Left renal pelvis (tissue), 4 donors: ENCODE measurements around the gene HPSE2. TPM values are rescaled to one million over a fixed set of nuclear protein-coding genes. Genes with fewer than 3 reads are reported as not detected.
"Not testable (repeated sequence)": the region's sequence is repeated elsewhere in the genome, so short reads cannot be mapped to it uniquely, and the experiment has no call there.

ENCODE experiments used
- DNase-seq, 4 donors: peaks; one replicate each; pipeline ENCODE4 v3.0.0-alpha.2; 2013; ENCODE audit warnings: low read depth in 4 of 4, low spot score in 3 of 4
- polyA plus RNA-seq, 4 donors: library from polyadenylated mRNA; unstranded; fragments of 120-200 nt; gene quantifications; one replicate each; pipeline ENCODE4 v1.2.1, GENCODE V29; 2013; ENCODE audit not compliant: insufficient read length in 4 of 4

Gene HPSE2
- polyA plus RNA-seq, 4 donors: 1.3 to 12.6 (median 1.7) TPM

DNA sequence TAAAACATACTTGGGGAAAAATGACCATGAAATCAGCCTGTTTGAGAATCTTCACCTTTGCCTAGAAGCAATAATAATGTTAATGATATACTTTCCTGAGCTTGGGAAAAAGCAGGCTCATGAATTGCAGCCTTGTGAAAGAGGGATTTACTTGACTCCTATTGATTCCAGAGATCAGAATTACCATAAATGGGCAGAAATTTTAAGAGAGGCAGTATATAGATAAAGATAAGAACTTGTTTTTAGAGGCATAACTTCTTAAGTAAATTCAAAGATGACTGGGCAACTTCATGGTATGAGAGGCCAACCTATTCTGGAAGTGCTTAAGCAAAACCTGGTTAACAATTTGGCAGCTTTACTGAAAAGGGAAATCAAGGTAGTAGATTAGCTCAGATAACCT is 225.4 kb downstream of the HPSE2 start:
- DNase-seq: no peak

DNA sequence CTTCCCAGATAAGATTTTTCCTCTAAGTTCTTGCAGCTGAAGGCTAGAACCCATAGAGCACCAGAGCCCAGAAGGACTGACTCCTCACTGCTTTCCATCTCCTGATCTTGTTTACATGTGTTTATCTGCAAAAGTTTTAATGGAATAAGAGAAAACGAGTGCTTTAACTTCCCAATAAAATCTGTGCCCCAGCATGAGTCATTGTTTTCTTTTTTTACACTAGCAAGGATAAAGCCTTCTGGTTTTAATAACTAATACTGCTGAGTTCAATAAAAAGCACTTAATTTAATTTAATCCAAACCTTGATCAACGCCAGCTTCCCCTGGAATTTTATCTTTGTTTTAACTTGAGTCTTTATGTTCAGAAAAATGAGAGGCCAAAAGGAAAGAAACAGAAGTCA is 227.6 kb downstream of the HPSE2 start:
- DNase-seq: no peak

DNA sequence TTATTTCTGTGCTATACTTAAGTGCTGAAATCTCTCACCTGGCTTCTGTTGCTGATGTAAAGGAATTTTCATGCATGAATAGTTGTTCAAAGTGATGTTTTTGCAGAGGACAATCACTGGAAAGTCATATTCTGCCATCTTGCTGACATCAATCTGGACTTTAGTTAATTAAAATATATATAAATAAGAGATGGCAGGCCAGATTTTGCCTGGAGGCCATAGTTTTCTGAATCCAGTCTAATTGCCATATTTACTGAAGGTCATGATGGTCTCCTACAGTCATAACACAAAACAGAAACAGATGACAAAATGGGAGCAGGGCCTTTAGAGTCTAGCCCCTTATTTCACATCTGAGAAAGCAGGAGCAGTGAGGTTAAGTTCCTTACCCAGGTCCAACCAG is 228.2 kb downstream of the HPSE2 start:
- no peak for DNase-seq

DNA sequence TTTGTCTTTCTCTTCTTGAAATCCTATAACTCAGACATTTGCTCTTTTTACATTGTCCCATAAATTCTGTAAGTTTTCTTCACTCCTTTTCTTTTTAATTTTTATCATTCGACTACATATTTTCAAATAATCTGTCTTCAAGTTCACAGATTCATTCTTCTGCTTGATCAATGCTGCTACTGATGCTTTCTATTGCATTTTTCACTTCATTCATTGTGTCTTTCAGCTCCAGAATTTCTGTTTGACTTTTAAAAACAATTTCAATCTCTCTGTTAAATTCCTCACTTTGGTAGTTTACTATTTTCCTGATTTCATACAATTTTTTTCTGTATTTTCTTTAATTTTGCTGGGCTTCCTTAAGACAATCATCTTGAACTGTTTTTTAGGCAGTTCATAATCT is 230.4 kb downstream of the HPSE2 start:
- no peak for DNase-seq

DNA sequence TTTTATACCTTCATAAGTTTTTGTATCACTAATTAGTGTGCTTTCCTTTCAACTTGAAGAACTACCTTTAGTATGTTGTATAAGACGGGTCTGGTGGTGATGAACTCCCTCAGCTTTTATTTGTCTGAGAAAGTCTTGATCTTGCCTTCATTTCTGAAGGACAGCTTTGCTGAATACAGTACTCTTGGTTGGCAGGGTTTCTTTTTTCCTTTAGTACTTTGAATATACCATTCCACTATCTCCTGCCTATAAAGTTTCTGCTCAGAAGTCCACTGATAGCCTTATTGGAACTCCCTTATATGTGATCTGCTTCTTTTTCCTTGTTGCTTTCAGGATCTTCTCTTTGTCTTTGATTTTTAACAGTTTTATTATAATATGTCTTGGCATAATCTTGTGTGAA is 230.9 kb downstream of the HPSE2 start:
- no peak for DNase-seq

DNA sequence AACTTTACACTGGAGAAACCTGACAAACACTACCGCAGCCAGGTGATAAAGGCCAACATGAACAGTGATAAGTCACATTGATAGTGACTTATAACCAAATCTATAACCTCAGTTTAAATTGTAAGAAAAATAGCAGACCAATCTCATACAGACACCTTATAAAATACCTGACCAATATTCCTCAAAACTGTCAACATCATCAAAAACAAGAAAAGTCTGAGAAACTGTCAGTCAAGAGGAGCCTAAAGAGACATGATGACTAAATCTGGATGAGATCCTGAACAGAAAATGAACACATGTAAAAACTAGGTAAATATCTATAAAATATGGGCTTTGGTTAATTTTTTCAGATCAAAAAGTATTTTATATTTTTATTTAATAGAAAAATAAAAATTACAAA is 233.3 kb downstream of the HPSE2 start:
- DNase-seq: no peak

DNA sequence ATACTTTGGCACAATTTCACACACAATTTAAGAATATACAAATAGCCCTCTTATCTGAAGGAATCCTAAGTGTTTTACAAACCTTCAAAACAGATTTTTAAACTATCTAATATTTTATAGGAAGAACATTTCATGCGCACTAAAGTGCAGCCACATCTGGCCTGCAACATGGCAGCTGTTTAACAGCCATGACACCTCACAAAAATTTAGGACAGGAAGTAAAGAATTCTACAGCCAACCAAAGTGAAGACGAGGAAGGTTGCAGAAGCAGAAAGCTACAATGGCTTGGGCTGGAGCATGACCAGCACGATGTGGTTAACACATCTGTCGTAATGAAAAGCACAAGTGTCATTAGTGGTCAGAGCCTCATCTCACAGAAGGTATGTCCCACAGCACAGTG is 238.1 kb downstream of the HPSE2 start:
- DNase-seq: no peak

DNA sequence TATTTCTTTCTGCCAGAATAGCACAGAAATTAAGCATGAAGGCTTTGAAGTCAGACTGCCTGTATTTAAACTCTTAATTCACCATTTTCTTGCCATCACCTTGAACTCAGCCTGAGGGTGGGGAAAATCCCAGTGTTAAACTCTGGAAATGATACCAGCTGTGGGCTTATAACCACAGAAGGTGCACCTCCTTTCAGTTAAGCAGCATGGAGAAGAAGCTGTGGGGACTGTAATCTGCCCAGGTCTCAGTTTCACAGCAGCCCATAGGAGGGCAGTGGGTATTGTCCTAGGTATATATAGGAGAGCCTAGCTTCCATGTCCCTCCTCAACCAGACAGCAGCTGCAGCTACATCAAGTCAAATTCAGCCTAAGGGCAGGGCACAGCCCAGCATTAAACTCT is 241.6 kb downstream of the HPSE2 start:
- no peak for DNase-seq

DNA sequence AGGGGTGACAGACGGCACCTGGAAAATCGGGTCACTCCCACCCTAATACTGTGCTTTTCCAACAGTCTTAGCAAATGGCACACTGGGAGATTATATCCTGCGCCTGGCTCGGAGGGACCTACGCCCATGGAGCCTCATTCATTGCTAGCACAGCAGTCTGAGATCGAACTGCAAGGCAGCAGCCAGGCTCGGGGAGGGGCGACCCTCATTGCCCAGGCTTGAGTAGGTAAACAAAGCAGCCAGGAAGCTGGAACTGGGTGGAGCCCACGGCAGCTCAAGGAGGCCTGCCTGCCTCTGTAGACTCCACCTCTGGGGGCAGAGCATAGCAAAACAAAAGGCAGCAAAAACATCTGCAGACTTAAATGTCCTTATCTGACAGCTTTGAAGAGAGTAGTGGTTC is 251.9 kb downstream of the HPSE2 start:
- DNase-seq: not testable (repeated sequence)

DNA sequence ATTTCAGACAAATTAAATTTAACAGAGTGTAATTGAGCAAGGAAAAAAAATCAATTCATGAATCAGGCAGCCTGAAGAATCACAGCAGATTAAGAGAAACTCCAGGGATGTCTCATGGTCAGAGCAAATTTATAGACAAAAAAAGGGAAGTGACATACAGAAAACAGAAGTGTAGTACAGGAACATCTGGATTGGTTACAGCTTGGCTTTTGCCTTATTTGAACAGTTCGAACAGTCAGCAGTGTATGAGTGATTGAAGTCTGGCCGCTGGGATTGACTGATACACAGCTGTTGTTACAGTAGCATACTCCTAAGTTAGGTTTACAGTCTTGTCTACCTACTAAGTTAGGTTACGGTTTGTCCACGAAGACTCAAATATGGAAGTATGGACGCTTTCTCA is 255.3 kb downstream of the HPSE2 start:
- DNase-seq: no peak

DNA sequence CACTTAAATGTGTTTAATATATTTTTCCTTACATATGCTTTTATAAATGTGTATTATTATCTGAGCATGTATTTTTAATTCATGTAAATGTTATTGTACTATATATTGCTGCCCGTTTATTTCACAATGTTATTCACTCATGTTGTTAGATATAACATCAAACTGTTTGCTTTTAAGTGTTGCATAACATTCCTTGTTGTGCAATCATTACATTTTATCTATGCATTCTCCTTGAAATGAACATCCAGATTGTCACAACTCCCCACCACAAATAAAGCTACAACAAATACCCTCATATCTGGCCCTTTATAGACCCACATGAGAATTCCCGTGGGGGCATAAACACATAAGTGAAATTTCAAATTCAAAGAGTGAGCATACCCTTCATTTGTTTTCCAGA is 264.2 kb downstream of the HPSE2 start:
- no peak for DNase-seq

DNA sequence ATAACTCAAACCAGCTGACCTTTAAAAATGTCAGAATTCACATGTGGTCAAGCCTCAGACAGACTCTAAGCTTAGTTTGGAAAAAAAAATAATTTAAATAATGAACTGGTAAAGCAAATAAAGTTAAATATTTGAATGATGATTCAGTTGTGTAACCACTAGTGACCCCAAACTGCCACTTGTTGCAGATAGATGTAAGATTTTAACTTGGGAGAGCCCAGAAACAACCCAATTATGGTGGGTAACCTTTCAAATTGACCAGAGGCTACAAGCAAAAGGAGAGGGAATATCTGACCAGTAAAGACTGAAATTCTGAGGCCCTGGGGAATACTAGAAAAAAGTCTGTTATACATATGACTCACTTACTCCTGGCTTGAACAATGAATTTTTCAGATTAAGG is 268.1 kb downstream of the HPSE2 start:
- DNase-seq: no peak

DNA sequence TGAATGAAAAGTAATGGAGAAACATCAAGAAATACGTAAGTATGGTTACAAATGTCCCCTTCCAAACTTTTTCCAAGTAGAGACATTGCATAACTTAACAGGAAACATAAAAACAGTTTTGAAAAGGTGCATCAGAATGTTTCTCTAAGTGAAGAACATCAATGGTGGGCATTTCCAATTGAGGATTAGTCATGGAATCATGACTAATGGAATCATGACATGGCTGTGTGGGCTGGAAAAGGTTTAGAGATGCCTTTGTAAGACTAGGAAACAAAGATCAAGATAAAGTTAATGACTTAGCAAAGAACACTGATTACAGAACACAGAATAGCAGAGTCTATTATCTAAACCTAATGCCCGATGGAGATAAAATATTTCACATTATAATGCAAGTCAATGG is 272.0 kb downstream of the HPSE2 start:
- DNase-seq: no peak

DNA sequence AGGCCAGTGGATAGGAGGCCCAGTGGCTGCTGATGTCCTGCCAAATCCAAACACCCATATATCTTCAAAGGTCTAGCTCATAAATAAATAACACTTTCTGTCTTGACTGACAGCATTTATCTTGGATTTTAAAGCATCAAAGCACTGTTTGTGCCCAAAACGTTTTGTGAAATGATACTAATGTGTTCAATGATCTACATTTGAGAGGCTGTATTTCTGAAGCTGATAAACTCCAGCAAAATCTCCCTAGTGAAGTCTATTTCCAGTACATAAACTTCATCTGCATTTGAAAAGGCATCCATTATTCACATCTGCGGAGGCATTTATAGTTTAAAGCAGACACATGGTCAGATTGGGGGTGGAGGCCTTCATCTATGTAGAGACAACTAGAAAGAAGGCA is 276.3 kb downstream of the HPSE2 start:
- DNase-seq: no peak

DNA sequence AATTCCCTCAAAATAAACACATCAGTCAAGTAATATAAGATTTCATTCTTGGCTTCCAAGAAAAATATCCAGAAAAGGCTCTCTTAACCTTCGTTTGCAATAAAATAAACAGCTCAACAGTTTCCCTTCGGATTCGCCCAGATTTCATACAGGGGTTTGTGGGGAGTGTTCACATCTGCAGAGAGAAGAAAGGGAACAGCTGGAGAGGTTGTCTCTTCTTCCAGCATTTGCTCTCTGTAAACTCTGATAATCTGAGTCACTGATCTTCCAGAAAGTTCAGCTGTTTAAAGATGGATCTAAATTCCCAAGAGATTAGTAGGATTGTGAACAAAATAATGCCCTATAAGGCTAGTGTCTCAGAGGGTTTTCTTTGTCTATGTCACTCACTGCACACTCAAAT is 277.9 kb downstream of the HPSE2 start:
- DNase-seq: no peak

DNA sequence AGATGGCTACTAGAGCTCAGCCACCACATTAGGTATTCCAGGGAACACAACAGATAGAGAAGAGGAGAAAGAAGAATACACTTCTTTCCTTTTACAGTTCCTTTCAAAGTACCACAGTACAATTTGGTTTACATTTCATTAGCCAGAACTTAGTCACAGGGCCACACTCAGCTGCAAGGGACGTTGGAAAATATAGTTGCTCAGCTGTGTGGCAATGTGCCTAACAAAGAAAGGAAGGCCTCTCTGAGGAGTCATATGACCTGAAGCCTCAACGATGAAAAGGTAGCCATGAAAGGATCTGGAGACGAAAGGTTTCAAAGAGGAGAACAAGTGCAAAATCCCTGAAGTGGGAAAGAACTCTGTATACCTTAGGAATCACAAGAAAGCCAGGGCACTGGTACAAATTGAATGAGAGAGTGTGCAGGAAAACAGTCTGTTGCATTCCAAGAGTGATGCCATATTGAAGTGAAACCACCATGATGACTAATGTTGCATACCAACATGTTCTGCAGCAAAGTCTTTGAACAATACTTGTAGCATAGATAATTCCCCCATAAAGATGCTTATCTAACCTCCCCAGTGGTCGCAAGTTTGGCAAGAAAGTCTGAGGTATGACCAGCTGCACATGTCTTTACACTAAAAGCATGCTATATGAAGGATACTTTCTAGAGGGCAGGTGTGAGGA is 278.9 kb downstream of the HPSE2 start:
- no peak for DNase-seq

DNA sequence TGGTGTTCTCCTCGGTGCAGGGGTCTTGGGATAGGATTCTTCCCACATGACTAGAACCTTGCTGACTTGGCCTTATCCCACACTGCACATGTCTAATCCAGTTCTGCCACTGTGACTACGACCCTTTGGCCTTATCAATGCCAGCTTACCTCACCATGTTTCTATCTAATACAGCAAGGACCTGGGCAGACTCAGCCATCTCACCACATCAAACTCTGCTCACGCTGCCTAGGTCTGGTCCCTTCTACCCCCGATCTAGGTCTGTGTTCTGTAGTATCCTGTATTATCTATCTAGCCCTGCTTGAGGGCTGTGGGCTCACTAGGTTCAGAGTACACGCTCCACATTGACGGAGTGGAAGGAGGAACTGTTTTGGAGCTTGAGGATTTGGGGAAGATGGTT is 282.4 kb downstream of the HPSE2 start:
- no peak for DNase-seq

DNA sequence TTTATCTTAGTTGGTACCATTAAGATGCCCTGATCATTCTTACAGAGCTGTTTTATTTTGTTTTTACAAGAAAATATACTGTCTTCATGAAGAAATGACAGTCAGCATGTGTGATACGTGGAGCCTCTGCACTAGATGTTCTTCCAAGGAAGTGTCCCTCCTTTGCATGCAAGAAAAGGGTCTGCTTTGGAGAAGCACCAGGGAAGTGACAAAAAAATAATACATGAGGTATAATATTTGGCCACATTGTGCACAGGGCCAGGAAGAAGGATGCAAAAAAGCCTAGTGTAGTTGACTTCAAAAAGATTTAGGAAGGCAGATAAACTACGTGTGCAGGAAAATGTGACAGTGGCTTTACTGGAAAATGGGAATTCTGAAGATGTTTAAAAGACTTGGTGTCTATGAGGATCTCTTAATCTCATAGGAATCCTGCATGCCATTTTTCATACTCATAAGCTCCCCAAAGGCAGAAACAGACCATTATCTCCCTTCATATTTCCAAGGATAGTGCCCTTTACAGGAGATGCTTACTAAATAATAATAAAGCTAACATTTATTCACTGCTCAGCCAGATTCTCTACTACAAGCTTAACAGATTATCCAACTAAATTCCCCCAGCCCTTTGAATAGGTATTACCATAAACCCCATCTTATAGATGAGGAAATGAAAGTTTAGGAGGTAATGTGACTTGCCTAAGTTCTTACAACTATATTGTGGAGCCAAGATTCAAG is 284.2 kb downstream of the HPSE2 start:
- DNase-seq: no peak

DNA sequence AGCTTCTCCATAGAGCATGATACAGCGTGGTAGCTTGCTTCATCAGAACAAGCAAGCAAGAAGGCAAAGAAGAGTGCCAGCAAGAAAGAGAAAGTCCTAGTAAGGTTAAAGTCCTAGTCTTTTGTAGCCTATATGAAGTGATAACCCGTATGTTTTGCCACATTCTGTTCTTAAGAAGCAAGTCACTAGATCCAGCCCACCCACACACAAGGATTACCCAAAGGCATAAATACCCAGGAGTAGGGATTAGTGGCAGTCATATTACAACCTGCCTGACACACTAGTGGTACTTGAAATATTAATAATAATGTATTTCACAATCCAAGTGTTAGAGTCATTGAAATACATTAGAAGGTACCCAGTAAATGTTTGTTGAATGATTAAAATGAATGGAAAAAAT is 285.5 kb downstream of the HPSE2 start:
- DNase-seq: no peak

DNA sequence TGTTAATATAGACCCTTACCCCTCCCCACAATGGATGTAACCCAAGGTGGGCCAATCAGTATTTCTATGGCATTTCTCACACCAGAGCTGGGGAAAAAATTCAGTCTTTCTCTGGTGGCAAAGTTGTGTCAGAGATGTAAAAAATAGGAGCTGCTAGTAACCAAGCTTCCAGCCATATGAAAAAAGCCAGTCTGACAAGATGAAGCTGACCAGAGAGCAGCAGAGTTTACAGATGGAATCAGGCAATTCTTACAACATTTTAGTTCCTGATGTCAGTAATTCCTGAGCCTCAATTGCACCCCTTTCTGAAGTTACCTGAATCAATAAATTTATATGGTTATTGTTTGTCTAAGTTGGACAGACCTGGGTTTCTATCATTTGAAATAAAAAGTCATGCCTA is 286.3 kb downstream of the HPSE2 start:
- no peak for DNase-seq

DNA sequence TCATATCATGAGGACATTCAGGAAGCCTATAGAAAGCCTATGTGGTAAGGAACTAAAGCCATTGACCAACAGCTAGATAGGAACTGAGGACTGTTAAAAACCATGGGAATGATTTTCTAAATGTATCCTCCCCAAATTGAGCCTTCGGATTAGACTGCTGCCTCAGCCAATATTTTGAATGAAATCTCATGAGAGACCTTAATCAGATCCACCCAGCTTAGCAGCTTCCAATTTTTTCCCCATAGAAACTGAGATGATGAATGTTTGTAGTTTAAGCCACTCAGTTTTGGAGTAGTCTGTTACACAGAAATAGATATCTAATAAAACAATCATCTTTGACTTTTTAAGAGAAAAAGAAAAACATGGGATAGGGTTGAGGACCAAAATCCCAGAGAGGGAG is 292.0 kb downstream of the HPSE2 start:
- DNase-seq: no peak

DNA sequence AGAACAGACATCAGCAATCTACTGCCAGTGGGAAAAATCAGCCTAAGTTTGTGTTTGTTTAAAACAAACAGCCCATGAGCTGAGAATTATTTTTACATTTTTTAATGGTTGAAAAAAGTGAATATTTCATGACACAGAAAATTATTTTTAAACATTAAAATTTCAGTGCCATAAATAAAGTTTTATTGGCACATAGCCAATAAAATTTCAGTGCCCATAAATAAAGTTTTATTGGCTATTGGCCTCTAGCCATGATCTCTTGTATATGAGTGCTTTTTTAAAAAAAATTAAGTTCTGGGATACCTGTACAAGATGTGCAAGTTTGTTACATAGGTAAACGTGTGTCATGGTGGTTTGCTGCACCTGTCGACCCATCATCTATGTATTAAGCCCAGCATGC is 305.9 kb downstream of the HPSE2 start:
- DNase-seq: no peak

DNA sequence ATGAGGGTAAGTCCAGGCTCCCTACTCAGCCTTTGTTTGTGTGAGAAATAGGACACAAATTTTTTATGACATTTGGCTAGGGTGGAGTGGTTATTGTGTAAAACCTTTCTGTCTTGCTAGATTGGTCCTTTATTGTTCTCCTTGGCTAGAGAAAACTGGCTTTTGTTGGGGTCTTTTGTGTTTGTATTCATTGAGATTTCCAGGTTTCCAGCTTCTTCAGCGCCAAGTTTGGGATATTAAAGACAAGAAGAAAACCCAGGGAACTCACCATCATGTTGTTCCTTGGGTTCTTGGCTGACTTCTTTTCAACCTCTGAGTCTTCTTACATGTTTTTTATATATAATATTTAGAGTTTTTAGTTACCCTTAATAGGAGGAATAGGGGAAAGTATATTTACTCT is 310.0 kb downstream of the HPSE2 start:
- DNase-seq: no peak
